Neural crest cell (in vitro differentiated cells): ENCODE data around the gene PAX5. TPM values are rescaled to one million over a fixed set of nuclear protein-coding genes. Genes with fewer than 3 reads are reported as not detected.

Experiments used
- DNase-seq: peaks from one replicate; pipeline ENCODE4 v3.0.0; 2021; ENCODE audit warnings: low read depth, mixed read lengths, low spot score
- H3K27ac Mint-ChIP-seq: one replicate; pipeline ENCODE4 v1.8.0; 2021; ENCODE audit warnings: mild to moderate bottlenecking, mixed read lengths; ENCODE audit not compliant: unreplicated experiment
- H3K27me3 Mint-ChIP-seq: 2 replicates; pipeline ENCODE4 v1.8.0; 2021; ENCODE audit warnings: low read depth, mild to moderate bottlenecking, mixed read lengths
- H3K36me3 Mint-ChIP-seq: 2 replicates; pipeline ENCODE4 v1.8.0; 2021; ENCODE audit warnings: low read depth, mild to moderate bottlenecking, mixed read lengths
- H3K4me1 Mint-ChIP-seq: 2 replicates; pipeline ENCODE4 v1.8.0; 2021; ENCODE audit warnings: mixed read lengths
- H3K4me3 Mint-ChIP-seq: one replicate; pipeline ENCODE4 v1.8.0; 2021; ENCODE audit warnings: mild to moderate bottlenecking, mixed read lengths
- H3K9me3 Mint-ChIP-seq: 2 replicates; pipeline ENCODE4 v1.8.0; 2021; ENCODE audit warnings: mixed read lengths
- total RNA-seq: library from RNA; stranded (reverse); gene quantifications from 2 replicates; pipeline ENCODE4 v1.2.1, GENCODE V29; 2021
- TF ChIP-seq, protein P1 (sequence below): fragments of 200-600 bp; sonication (generic); conservative IDR thresholded peaks from 2 replicates; pipeline ENCODE4 v1.5.0; 2021; ENCODE audit warnings: antibody characterized with exemption, mild to moderate bottlenecking

The PAX5 gene
- total RNA-seq, 1 donor from 2014 or later = 19.5 TPM

DNA sequence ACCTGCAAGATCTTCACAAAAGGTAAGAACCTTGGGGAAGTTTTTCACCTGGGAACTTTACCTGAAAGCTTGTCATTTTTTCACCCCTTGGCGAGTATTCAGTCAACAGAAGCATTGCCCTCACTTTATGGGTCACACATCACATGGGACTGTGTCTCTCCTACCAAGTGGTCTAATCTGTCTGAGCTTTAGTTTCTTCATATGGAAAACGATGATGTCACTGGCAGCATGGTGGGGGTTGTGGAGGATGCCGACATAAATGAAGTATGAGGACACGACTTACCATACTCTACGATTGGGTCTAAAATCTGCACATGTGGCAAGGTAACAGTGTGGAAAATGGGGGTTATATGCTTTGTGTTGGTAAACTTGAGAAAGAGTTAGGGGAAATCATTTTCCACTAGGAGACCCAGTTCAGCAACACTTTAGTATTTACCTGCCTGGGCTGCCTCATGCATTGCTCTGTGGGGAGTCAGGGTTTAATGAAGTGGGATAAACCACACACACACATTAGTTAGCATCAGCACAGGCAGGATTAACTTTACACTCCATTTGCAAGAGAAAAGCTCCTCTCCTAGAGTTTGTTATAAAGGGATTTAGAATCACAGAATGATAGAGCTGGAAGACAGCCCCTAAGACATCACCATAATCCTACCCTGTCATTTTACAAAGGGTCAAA lies 19.8 kb upstream of the PAX5 start:
- Mint-ChIP-seq H3K27me3 (peaks cover 75% of the 10 kb centered on the region), H3K9me3 (no peaks in the 10 kb centered on the region), H3K4me3 (no peak overlapping the region), H3K36me3 (no peaks in the 10 kb centered on the region), H3K4me1 (peaks cover 8% of the 10 kb centered on the region), H3K27ac (no peak overlapping the region)
- DNase-seq = no peak
- TF ChIP-seq, protein P1, sequence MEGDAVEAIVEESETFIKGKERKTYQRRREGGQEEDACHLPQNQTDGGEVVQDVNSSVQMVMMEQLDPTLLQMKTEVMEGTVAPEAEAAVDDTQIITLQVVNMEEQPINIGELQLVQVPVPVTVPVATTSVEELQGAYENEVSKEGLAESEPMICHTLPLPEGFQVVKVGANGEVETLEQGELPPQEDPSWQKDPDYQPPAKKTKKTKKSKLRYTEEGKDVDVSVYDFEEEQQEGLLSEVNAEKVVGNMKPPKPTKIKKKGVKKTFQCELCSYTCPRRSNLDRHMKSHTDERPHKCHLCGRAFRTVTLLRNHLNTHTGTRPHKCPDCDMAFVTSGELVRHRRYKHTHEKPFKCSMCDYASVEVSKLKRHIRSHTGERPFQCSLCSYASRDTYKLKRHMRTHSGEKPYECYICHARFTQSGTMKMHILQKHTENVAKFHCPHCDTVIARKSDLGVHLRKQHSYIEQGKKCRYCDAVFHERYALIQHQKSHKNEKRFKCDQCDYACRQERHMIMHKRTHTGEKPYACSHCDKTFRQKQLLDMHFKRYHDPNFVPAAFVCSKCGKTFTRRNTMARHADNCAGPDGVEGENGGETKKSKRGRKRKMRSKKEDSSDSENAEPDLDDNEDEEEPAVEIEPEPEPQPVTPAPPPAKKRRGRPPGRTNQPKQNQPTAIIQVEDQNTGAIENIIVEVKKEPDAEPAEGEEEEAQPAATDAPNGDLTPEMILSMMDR = no peak

DNA sequence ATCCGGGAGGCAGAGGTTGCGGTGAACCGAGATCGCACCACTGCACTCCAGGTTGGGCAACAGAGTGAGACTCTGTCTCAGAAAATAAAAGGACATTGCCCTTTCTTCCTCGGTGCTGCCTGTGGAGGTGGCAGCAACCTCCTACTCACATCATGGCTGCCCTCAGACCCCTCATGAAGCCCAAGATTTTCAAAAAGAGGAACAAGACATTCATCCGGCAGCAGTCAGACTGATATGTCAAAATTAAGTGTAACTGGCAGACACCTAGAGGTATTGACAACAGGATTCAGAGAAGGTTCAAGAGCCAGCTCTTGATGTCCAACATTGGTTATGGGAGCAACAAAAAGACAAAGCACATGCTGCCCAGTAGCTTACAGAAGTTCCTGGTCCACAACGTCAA lies 12.6 kb upstream of the PAX5 start:
- peaks cover 62% of the 10 kb centered on the region for H3K27me3 Mint-ChIP-seq
- H3K4me3 Mint-ChIP-seq = no peak overlapping the region
- DNase-seq = no peak
- no peaks in the 10 kb centered on the region for H3K9me3 Mint-ChIP-seq
- no peaks in the 10 kb centered on the region for H3K4me1 Mint-ChIP-seq
- TF ChIP-seq, protein P1 = no peak
- H3K27ac Mint-ChIP-seq = no peak overlapping the region
- no peaks in the 10 kb centered on the region for H3K36me3 Mint-ChIP-seq

DNA sequence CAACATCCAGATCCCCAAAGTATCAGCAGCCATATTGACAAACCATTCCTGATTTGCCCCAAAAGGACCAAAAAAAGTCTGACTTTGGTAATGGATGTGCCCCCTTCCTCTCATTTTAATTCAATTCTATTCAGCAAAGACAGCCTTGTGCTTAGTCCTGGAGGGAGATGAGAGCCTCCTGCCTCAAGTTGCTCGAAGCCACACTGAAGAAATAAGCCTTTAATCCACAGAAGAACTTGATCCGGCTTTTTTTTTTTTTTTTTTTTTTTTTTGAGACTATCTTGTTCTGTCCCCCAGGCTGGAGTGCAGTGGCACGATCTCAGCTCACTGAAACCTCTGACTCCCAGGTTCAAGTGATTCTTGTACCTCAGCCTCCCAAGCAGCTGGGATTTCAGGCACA lies 8.4 kb upstream of the PAX5 start:
- H3K27ac Mint-ChIP-seq = no peak overlapping the region
- no peaks in the 10 kb centered on the region for H3K36me3 Mint-ChIP-seq
- peaks cover 26% of the 10 kb centered on the region for H3K4me1 Mint-ChIP-seq
- TF ChIP-seq, protein P1 = no peak
- H3K4me3 Mint-ChIP-seq = no peak overlapping the region
- H3K27me3 Mint-ChIP-seq = peaks cover 77% of the 10 kb centered on the region
- no peak for DNase-seq
- no peaks in the 10 kb centered on the region for H3K9me3 Mint-ChIP-seq

DNA sequence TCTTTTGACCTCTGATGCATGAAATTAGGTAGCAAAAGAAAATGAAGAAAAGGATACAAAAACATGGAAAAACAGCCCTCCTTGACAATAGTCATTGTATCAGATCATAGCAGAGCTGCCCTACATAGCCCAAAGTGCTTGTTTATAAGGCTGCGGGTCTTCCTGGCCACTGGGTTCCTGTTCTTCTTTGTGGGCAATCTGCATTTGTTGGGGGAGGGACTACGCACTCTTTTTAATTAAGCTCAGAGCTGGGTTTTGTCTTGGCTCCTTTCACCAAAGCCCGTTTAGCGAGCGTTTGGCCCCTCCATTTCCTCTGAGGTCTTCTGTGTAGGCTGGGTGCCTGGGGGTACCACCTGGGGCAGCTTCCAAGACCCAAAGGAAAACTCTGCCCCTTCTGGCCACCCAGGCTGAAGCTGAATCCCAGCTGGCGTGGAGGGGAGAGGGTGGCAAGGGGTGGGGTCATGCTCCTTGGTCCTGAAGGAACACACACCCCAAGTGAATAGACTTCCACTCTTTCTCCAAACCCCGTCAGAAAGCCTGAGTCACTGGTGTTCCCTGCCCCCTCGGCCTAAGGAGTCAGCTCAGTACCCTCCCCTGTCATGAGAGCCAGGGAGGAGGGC lies 6.5 kb upstream of the PAX5 start:
- Mint-ChIP-seq H3K36me3 (no peaks in the 10 kb centered on the region), H3K4me1 (peaks cover 40% of the 10 kb centered on the region), H3K27me3 (peaks cover 80% of the 10 kb centered on the region), H3K27ac (no peak overlapping the region), H3K4me3 (peak overlapping the region; percentile 56), H3K9me3 (no peaks in the 10 kb centered on the region)
- TF ChIP-seq, protein P1 = no peak
- no peak for DNase-seq

DNA sequence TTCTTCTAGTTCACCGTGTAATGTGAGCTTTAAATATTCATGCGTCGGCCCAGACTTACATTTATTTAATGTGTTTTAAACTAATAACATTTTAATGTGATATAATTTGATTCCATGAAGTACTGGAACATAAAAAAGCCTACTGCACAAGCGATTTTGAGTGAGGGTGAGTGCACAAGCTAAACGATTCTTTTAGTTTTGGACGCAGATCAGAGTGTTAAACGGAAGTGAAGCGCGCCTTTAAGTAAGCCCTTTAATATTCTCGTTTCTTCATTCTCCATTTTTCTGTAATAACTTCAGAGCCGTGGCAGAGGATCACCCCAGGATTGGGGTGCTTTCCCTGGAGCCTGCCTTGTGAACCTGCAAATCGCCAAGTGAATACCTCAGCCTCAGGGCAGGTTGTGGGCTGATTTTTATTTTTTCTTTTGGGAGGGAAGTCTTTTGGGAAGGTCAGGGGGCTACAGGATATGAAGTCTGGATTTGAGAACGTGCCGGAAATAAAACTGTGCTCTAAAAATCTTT lies 4.9 kb upstream of the PAX5 start:
- Mint-ChIP-seq H3K9me3 (no peaks in the 10 kb centered on the region), H3K27ac (no peak overlapping the region), H3K27me3 (peaks cover 86% of the 10 kb centered on the region), H3K4me1 (peaks cover 51% of the 10 kb centered on the region), H3K36me3 (no peaks in the 10 kb centered on the region), H3K4me3 (no peak overlapping the region)
- DNase-seq = no peak
- TF ChIP-seq, protein P1 = no peak
